Neuron (in vitro differentiated cells): ENCODE measurements around the gene UBE2M.

Source experiments
- H2AFZ ChIP-seq: one replicate; pipeline ENCODE4 v1.6.1; 2013; ENCODE audit warnings: low read depth, mild to moderate bottlenecking, inconsistent platforms, low read length, moderate library complexity
- H3K27me3 ChIP-seq: one replicate; pipeline ENCODE4 v1.6.1; 2013; ENCODE audit warnings: low read length; ENCODE audit not compliant: insufficient read depth
- H3K36me3 ChIP-seq: one replicate; pipeline ENCODE4 v1.6.1; 2013; ENCODE audit warnings: low read length; ENCODE audit not compliant: insufficient read depth
- H3K4me1 ChIP-seq: one replicate; pipeline ENCODE4 v1.6.1; 2013; ENCODE audit warnings: low read length; ENCODE audit not compliant: insufficient read depth
- H3K4me3 ChIP-seq: 2 replicates; pipeline ENCODE4 v1.5.1; 2013; ENCODE audit warnings: mild to moderate bottlenecking, low read length, moderate library complexity
- H3K9me3 ChIP-seq: one replicate; pipeline ENCODE4 v1.6.1; 2013; ENCODE audit warnings: low read length

The UBE2M gene

DNA sequence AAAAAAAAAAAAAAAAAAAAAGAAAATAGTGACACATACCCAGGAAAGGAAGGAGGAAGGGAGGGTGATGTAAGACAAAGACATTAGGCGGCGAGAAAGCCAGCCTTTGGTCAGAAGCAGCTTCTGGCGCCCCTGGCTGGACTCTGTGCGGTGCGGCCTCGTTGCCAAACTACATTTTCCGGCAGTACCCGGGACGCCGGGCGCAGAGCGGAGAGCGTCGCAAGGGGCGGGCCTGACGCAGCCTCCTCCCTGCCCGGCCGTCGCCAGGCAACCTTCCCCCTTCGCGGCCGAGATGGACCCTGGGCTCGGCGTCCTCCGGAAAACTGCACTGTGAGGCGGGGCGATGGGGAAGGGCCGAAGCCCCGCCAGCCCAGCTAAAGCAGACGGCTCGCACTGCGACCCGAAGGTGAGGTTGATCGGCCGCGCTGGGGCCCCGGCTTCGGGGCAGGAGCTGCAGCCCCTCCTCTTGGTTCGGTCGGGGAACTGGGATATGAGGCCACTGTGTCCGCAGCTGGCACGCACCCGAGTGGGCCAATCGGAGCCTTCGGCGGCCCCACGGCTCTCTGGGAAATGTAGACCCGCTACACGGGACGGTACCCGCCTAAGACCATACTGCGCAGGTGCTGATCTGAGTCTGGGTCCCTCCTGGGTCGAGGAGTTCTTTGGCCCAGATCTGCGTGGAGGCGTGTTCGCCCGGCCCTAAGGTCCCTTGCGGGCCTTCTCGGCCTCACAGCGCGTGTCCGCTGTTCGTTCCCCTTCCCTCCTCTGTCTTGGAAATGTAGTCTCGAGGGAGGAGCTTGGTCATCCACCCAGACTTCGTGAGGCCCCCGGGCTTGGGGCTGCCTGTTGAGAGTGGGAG is 17.0 kb upstream of the UBE2M start:
- Histone ChIP-seq H3K4me3 (peak overlapping the region; percentile 78), H3K36me3 (peaks cover 6% of the 10 kb centered on the region), H3K4me1 (peaks cover 22% of the 10 kb centered on the region), H2AFZ (peak overlapping the region; percentile 2), H3K9me3 (no peaks in the 10 kb centered on the region), H3K27me3 (no peaks in the 10 kb centered on the region)

GRCh38 chr19:58573658-58574164 is 15.3 kb upstream of the UBE2M start:
- peaks cover 22% of the 10 kb centered on the region for H3K4me1 ChIP-seq
- H3K36me3 ChIP-seq = peaks cover 8% of the 10 kb centered on the region
- H3K9me3 ChIP-seq = no peaks in the 10 kb centered on the region
- H2AFZ ChIP-seq = no peak overlapping the region
- peak overlapping the region; percentile 56 for H3K4me3 ChIP-seq
- H3K27me3 ChIP-seq = no peaks in the 10 kb centered on the region

GRCh38 chr19:58572818-58573657 is 14.6 kb upstream of the UBE2M start, which contains the start of gene MZF1:
Gene MZF1, minus strand, starts transcription at chr19:58573335. Its CDS starts 1,946 bp downstream, at chr19:58571389.
- no peaks in the 10 kb centered on the region for H3K27me3 ChIP-seq
- H3K36me3 ChIP-seq = peaks cover 11% of the 10 kb centered on the region
- peak within 1 kb of the TSS; percentile 56 for H3K4me3 ChIP-seq
- H2AFZ ChIP-seq = no peak within 1 kb of the TSS
- H3K4me1 ChIP-seq = peaks cover 22% of the 10 kb centered on the region
- H3K9me3 ChIP-seq = no peaks in the 10 kb centered on the region

- Histone ChIP-seq H3K9me3 (no peaks in the 10 kb centered on the region), H2AFZ (no peak overlapping the region), H3K4me1 (peaks cover 22% of the 10 kb centered on the region), H3K27me3 (no peaks in the 10 kb centered on the region), H3K36me3 (peaks cover 13% of the 10 kb centered on the region), H3K4me3 (peak overlapping the region; percentile 56)
Measured at GRCh38 chr19:58572026-58572817, 13.8 kb upstream of the UBE2M start.

GRCh38 chr19:58571575-58571947 is 13.2 kb upstream of the UBE2M start:
- Histone ChIP-seq H3K36me3 (peaks cover 15% of the 10 kb centered on the region), H3K4me3 (no peak overlapping the region)

GRCh38 chr19:58570770-58571574 is 12.6 kb upstream of the UBE2M start:
- Histone ChIP-seq H2AFZ (no peak overlapping the region), H3K27me3 (no peaks in the 10 kb centered on the region), H3K4me1 (peaks cover 22% of the 10 kb centered on the region), H3K9me3 (no peaks in the 10 kb centered on the region), H3K36me3 (peaks cover 15% of the 10 kb centered on the region), H3K4me3 (no peak overlapping the region)

More at GRCh38 chr19:58571575-58571947, 13.2 kb upstream of the UBE2M start:
- H3K27me3 ChIP-seq = no peaks in the 10 kb centered on the region
- H3K4me1 ChIP-seq = peaks cover 22% of the 10 kb centered on the region
- no peak overlapping the region for H2AFZ ChIP-seq
- no peaks in the 10 kb centered on the region for H3K9me3 ChIP-seq

- Histone ChIP-seq H3K36me3 (peaks cover 15% of the 10 kb centered on the region), H3K4me1 (peaks cover 22% of the 10 kb centered on the region), H3K27me3 (no peaks in the 10 kb centered on the region), H3K9me3 (no peaks in the 10 kb centered on the region), H2AFZ (no peak overlapping the region), H3K4me3 (no peak overlapping the region)
Measured at GRCh38 chr19:58569943-58570670, 11.7 kb upstream of the UBE2M start.

GRCh38 chr19:58569191-58569942 is 11.0 kb upstream of the UBE2M start:
- Histone ChIP-seq H3K4me1 (peaks cover 18% of the 10 kb centered on the region), H2AFZ (no peak overlapping the region)

DNA sequence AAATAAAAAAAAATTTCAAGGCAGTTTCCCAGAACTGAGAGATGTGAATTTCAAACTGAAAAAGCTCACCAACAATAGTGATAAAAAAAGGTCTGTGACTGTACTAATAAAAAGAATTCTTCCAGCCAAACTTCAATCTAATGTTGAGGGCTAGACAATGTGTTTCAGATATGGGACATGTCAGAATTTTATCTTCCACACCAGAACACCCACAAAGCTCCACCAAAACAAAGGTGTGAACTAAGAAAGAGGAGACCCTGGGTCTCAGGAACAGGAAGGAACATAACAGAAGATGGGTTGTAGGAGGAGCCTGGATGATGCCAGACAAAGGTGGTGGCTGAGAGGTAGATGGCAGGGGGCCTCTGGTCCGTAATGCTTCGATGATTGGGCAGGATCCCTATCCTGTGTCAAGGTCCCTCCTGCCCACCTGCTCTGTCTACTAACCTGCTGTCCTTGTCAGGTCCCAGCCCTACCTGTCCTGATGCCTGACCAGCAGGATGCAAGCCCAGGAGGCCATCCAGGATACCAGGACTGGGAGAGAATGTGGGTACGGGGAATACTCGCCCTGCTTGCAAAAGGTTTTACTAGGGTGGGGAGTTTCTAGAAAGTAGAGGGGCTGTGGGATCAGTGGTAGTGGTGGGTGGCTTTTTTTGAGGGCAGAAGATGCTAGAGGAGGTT is 10.2 kb upstream of the UBE2M start:
- Histone ChIP-seq H3K27me3 (no peaks in the 10 kb centered on the region), H2AFZ (no peak overlapping the region), H3K36me3 (peaks cover 15% of the 10 kb centered on the region), H3K4me1 (peaks cover 12% of the 10 kb centered on the region), H3K9me3 (no peaks in the 10 kb centered on the region), H3K4me3 (no peak overlapping the region)

More at GRCh38 chr19:58569191-58569942, 11.0 kb upstream of the UBE2M start:
- Histone ChIP-seq H3K4me3 (no peak overlapping the region), H3K27me3 (no peaks in the 10 kb centered on the region), H3K36me3 (peaks cover 15% of the 10 kb centered on the region), H3K9me3 (no peaks in the 10 kb centered on the region)

DNA sequence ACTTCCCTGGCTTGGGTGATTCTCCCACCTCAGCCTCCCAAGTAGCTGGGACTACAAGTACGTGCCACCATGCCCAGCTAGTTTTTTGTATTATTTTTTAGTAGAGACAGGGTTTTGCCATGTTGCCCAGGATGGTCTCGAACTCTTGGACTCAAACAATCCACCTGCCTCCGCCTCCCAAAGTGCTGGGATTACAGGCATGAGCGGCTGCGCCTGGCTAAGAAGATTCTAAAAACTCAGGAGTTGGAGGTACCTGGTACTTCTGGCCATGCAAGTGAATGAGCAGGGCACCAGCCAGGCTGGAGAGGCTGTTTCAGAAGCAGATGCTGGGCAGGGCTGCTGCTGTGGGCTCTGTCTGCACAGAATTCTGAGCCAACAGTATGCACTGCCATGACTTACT is 8.6 kb upstream of the UBE2M start:
- H3K4me1 ChIP-seq = peaks cover 6% of the 10 kb centered on the region
- peaks cover 19% of the 10 kb centered on the region for H3K36me3 ChIP-seq
- no peak overlapping the region for H2AFZ ChIP-seq

More for the DNA sequence above, 8.6 kb upstream of the UBE2M start:
- H3K27me3 ChIP-seq = no peaks in the 10 kb centered on the region
- H3K9me3 ChIP-seq = no peaks in the 10 kb centered on the region
- no peak overlapping the region for H3K4me3 ChIP-seq
